HG03520 (cell line): Measurements from ENCODE around the gene MARVELD3.

ENCODE experiments used
- ATAC-seq: cut with Tn5 transposase; IDR thresholded peaks from one replicate; pipeline ENCODE4 v1.9.1; 2021; ENCODE audit warnings: mild to moderate bottlenecking, moderate library complexity; ENCODE audit not compliant: unreplicated experiment

Gene MARVELD3

DNA sequence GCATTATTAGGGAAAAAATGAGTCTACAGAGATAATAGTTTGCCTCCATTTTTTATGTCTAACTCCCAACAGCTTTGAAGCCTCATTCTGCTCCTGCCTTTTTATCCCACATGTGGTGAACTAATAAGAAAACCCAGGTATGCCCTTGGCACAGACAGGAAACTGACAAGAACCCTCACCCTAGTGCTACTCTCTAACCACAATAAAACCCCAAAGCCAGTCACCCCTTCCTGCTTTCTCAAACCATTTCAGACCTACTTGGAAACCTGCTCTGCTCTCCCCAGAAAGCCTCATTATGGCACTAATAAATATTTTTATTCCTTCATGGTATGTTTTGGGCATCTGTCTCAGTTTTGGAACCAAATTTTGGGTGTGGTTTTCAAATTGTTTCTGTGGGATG, 3.9 kb upstream of the MARVELD3 start:
- no peak for ATAC-seq

DNA sequence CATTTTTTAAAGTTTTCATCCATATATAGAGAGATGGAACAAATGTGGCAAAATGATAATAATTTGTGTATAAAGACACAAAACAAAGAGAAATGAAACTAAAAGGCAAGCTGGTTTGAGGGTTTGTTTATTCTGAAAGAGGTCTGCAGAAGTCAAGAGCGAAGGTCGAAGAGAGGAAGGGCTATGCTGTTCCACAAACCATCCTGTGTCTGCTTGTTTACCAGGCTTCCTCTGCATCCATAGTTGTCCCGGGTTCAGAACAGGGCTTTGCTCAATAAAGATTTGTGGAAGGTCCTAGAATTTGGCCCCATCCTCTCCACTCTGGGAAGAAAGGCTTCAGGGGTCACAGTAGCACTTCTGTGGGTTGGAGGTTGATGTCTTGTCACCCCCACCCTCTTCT, 2.4 kb upstream of the MARVELD3 start:
- no peak for ATAC-seq

DNA sequence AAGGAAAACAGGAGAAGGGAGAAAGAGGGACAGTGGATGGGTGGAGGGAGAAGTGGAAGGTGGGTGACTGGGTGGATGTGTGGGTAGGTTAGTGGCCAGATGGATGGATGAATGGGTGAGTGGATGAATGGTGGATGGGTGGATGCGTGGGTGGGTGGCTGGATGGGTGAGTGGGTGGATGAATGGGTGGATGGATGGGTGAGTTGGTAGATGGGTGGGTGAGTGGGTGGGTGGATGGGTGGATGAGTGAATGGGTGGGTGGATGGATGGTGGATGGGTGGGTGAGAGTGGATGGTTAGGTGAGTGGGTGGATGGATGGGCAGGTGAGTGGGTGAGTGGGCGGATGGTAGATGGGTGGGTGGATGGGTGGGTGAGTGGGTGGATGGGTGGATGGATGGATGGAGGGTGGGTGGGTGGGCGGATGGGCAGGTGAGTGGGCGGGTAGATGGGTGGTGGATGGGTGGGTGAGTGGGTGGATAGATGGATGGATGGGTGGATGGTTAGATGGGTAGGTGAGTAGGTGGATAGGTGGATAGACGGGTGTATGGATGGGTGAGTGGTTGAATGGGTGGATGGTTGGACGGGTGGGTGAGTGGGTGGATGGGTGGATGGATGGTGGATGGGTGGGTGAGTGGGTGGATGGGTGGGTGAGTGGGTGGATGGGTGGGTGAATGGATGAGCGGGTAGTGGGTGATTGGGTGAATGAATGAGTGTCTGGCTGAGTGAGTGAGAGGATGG, 702 bp upstream of the MARVELD3 start:
- no peak for ATAC-seq

GRCh38 chr16:71626858-71627213, 852 bp downstream of the MARVELD3 start:
- ATAC-seq: no peak

DNA sequence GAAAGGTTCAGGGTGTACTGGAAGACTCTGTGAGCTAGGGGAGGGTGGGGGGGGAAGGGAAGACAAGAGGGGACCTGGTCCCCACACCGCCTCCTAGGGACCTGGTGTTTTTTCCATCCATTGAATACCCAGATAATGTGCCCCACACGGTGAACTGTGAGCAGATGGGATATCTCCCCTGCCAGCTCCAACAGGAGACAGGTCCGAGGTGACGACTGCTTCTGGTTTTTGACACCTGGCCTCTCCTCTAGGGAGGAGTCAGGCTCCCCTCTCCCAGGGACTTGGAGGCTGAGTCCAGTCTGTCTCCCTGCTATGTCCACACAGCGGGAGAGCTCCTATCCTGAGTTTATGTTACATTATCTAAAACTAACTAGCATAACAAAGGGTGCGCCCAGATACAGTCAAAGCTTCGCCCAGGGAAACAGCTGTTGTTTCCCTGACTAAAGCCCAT, 1.8 kb downstream of the MARVELD3 start:
- ATAC-seq: no peak

DNA sequence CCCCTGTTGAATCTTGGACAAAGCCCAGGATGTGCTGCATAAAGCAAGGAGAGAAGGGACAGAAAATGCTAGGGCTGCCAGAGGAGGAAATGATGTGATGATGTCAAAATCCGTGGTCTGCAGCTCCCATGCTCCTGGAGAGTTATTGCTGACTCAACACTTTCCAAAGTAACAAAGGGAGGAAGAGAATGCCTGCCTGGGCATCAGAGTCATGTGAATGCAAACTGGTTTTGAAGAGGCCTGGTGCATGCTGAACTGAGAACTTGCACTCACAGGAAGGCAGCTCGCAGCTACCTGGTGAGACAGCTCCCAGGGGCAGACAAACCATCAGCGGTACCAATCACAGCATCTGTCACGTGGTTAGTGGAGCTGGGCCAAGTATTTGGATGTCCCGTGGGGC, 2.8 kb downstream of the MARVELD3 start:
- no peak for ATAC-seq

- ATAC-seq: no peak
These were observed 3.5 kb downstream of the MARVELD3 start for GRCh38 chr16:71629278-71630016.

GRCh38 chr16:71630808-71631207, 4.8 kb downstream of the MARVELD3 start:
- ATAC-seq: no peak

DNA sequence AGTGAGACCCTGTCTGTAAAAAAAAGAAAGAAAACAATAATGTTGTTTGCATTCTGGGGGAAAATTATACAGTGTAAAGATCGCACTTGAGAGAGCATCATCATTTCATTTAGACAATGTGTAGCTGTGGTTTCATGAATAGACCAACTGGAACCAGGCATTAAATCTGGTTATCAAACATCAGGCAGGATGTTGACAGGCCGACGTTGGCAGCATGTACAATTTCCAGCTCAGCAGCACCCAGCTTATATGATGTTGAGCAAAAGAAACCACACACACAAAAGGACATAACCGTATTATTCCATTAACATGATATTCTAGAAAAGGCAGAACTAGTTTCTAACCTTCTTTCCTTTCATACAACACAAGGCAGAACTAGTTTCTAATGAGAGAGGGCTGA, 5.8 kb downstream of the MARVELD3 start:
- ATAC-seq: no peak

- ATAC-seq: no peak
These were observed 9.6 kb downstream of the MARVELD3 start for GRCh38 chr16:71635632-71636031.

DNA sequence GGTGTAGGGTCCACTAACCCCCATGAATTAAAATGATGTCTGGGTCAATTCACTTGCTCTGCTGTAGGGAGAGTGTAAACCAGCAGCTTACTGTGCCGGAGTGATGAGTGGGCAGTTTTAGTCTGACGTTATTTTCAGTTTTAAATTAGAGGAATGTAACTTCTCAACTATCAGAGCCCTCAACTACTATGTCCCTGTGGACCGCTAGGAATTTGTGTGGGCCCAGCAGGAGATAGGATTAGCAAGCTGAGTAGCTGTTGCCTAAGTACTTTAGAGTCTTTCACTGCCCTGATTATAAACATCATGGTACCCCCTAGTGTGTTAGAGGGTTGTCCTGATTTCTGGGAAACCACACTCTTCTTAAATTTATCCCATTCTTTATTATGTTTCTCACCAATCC, 11.4 kb downstream of the MARVELD3 start:
- ATAC-seq: no peak

- no peak for ATAC-seq
These were observed 19.5 kb downstream of the MARVELD3 start for GRCh38 chr16:71645450-71645849.

DNA sequence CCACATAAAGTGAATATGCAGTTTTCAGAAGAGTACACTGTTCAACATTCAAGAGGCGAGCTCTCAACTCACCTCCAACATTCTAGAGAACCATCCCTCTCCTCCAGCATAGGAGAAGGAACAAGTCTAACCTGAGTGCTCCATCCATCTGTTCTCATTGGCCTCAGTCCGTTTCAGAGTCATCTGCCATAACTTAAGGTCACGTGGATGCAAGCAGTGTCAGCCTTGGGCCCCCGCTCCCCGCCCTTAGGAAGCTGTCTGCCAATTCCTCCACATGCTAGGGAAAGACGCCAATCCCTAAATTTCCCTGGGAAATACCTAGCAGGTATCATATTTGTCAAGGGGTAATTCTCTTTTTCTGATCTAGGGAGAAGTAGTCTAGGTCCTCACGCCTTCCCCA, 21.4 kb downstream of the MARVELD3 start:
- ATAC-seq: no peak

- no peak for ATAC-seq
These were observed 22.2 kb downstream of the MARVELD3 start for GRCh38 chr16:71648162-71648561.

GRCh38 chr16:71648921-71649320, 22.9 kb downstream of the MARVELD3 start:
- no peak for ATAC-seq

DNA sequence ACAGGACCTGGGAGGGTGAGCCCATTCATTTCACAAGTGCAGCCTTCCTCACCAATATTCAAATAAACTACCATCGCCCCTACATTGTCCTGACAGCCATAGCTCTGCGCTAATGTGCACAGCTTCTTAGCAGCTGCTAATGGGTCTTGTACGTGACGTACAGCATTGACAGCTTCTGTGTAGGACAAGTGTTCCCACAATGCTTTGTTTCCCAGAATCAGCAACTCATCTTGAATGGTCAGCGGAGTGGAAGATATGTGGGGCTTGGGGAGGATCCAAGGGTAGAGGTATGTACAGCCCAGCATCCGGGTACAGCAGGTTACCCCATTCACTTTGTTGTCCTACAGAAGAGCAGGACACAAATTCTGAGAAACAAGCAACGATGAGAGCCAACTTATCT, 23.7 kb downstream of the MARVELD3 start:
- ATAC-seq: no peak

GRCh38 chr16:71658771-71659170, 32.8 kb downstream of the MARVELD3 start:
- no peak for ATAC-seq

- no peak for ATAC-seq
These were observed 33.5 kb downstream of the MARVELD3 start for GRCh38 chr16:71659471-71659870.

DNA sequence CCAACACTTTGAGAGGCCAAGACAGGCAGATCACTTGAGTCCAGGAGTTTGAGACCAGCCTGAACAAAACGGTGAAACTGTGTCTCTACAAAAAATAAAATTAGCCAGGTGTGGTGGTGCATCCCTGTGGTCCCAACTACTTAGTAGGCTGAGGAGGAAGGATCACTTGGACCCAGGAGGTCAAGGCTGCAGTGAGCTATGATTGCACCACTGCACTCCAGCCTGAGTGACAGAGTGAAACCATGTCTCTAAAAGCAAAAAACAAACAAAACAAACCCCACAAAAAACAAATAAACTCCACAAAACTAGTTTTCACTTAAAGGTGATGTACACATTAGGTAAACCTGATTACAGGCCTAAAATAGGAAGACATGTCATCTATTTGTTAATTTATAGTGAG, 40.3 kb downstream of the MARVELD3 start:
- no peak for ATAC-seq

- no peak for ATAC-seq
These were observed 41.1 kb downstream of the MARVELD3 start for GRCh38 chr16:71666928-71667707.

- ATAC-seq: no peak
These were observed 44.0 kb downstream of the MARVELD3 start for GRCh38 chr16:71669926-71670536.
